ENCODE results near the gene EDIL3.

Gene EDIL3

DNA sequence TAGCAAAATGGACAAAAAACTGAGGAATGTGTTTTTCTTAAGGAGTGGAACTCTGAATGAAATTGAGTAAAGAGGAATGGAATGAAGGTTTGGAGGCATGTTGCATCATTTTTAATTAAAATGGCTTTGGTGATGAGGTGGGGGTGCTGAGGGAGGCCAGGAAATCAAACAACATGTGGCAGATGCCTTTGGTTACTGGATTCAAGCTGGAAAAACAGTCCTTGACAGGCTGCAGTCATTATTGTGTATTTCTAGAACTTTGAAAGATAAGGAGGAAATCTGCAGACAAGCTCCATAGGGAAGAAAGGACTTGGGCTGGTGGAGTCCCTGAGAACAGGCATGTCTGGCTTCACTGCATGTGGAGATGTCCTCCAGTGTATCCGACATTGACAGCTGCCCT, 460.5 kb downstream of the EDIL3 start:
- no CpG with 5 or more reads among the region's 1 CpG for WGBS (ENCODE audit: extremely low coverage, insufficient coverage, low lambda C conversion rate)
- H3K4me3 ChIP-seq (ENCODE audit: low read length): no peak overlapping the region
- no peaks in the 10 kb centered on the region for H3K36me3 ChIP-seq (ENCODE audit: control insufficient read depth, insufficient read depth, low read length)
- peak overlapping the region; percentile 68 for H2BK120ac ChIP-seq (ENCODE audit: low read depth, low read length)
- peak; percentile 92 for DNase-seq
- H3K56ac ChIP-seq (ENCODE audit: low read length): no peak overlapping the region
- no peak overlapping the region for H3K4ac ChIP-seq (ENCODE audit: low read depth, low read length)
- H3K79me2 ChIP-seq (ENCODE audit: control insufficient read depth, insufficient read depth, low read length): no peaks in the 10 kb centered on the region
- H3K79me1 ChIP-seq (ENCODE audit: low read length): no peaks in the 10 kb centered on the region
- H4K5ac ChIP-seq (ENCODE audit: low read length): no peak overlapping the region
- no peak overlapping the region for H3K4me2 ChIP-seq (ENCODE audit: low read length)
- peaks cover 11% of the 10 kb centered on the region for H3K4me1 ChIP-seq (ENCODE audit: control insufficient read depth, low read depth, low read length)
- no peak overlapping the region for H4K8ac ChIP-seq (ENCODE audit: low read depth, low read length)
- no peak overlapping the region for H3K23ac ChIP-seq (ENCODE audit: low read length)
- no peak overlapping the region for H3K9ac ChIP-seq (ENCODE audit: low read length)
- no peak overlapping the region for H3K27ac ChIP-seq (ENCODE audit: low read depth, low read length)
- no peak overlapping the region for H2BK15ac ChIP-seq (replicated peaks; ENCODE audit: low read depth)
- peak overlapping the region; percentile 53 for H3K18ac ChIP-seq (ENCODE audit: low read length)
- no peaks in the 10 kb centered on the region for H3K27me3 ChIP-seq (ENCODE audit: insufficient read depth, low read length, poor library complexity)
- H2AK5ac ChIP-seq (ENCODE audit: low read length): no peak overlapping the region
- peak overlapping the region; percentile 86 for H2BK5ac ChIP-seq (ENCODE audit: low read length)

DNA sequence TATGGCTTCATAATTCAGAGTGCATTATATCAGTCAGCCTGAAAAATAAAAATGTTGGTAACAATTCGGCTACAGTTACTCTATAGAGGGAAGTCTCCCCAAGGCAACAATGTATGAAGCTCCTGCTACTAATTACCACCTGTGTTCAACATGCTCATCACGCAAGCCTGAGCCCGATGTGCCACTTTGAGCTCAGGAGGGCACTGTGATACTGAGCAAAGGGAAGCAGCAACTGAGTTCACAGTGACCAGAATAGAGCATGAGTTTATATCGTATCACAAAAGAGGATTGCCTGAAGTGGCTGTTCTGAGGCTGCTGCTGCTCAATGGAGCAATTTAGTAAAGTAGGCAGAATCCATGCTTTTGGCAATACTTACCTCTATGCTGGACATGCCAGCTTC, 462.0 kb downstream of the EDIL3 start:
- H3K4me1 ChIP-seq (ENCODE audit: control insufficient read depth, low read depth, low read length): peaks cover 11% of the 10 kb centered on the region
- WGBS (ENCODE audit: extremely low coverage, insufficient coverage, low lambda C conversion rate): no CpG with 5 or more reads among the region's 4 CpGs

GRCh38 chr5:83921666-83922193, 462.9 kb downstream of the EDIL3 start:
- no CpG with 5 or more reads among the region's 5 CpGs for WGBS (ENCODE audit: extremely low coverage, insufficient coverage, low lambda C conversion rate)
- no peaks in the 10 kb centered on the region for H3K36me3 ChIP-seq (ENCODE audit: control insufficient read depth, insufficient read depth, low read length)

More for the DNA sequence above, 462.0 kb downstream of the EDIL3 start:
- DNase-seq: no peak
- no peak overlapping the region for H3K4me3 ChIP-seq (ENCODE audit: low read length)
- H3K27me3 ChIP-seq (ENCODE audit: insufficient read depth, low read length, poor library complexity): no peaks in the 10 kb centered on the region
- no peak overlapping the region for H2BK120ac ChIP-seq (ENCODE audit: low read depth, low read length)
- H3K9ac ChIP-seq (ENCODE audit: low read length): no peak overlapping the region
- H2BK15ac ChIP-seq (replicated peaks; ENCODE audit: low read depth): no peak overlapping the region
- no peak overlapping the region for H2BK5ac ChIP-seq (ENCODE audit: low read length)
- H4K8ac ChIP-seq (ENCODE audit: low read depth, low read length): no peak overlapping the region
- H3K4ac ChIP-seq (ENCODE audit: low read depth, low read length): no peak overlapping the region
- no peaks in the 10 kb centered on the region for H3K36me3 ChIP-seq (ENCODE audit: control insufficient read depth, insufficient read depth, low read length)
- no peak overlapping the region for H3K56ac ChIP-seq (ENCODE audit: low read length)
- no peak overlapping the region for H2AK5ac ChIP-seq (ENCODE audit: low read length)
- no peaks in the 10 kb centered on the region for H3K79me1 ChIP-seq (ENCODE audit: low read length)
- no peak overlapping the region for H3K18ac ChIP-seq (ENCODE audit: low read length)
- no peak overlapping the region for H3K27ac ChIP-seq (ENCODE audit: low read depth, low read length)
- H3K23ac ChIP-seq (ENCODE audit: low read length): no peak overlapping the region
- H4K5ac ChIP-seq (ENCODE audit: low read length): no peak overlapping the region
- no peaks in the 10 kb centered on the region for H3K79me2 ChIP-seq (ENCODE audit: control insufficient read depth, insufficient read depth, low read length)
- H3K4me2 ChIP-seq (ENCODE audit: low read length): no peak overlapping the region

DNA sequence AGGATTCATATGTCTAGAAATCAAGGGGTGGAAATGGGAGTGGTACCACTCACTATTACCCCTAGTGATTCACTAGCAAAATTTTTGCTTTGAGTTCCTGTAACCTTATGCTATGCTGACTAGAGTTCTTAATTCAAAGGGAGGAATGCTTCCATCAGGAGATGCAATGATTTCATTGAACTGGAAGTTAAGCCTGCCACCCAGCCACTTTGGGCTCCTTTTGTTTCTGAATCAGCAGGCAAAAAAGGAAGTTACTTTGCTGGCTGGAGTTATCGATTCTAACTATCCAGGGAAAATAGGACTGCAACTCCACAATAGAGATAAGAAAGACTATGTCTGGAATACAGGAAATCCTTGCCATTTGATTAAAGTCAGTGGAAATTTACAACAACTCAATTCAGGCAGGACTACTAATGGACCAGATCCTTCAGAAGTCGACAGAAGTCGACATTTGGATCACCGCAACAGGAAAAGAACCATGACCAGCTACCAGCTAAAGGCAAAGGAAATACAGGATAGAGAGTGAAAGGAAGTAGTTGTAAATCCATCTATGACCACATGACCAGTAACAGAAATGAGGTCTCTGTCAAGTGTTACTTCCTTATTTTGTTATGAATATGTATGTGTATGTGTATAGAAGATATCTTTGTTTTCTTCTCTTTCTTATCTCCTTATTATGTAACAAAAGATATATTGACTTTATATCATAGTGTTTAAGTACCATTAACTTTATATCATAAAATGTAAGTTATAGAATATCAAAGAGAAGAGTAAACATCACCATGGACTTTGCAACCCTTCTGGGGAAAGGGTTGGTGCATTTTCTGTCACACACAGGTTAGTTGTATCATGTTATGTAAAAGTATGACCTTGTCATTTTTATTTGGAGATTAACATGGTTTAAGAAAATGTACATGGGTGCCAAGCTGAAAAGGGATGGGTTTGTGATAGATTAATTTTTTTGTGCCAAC, 465.3 kb downstream of the EDIL3 start:
- Histone ChIP-seq H3K4me2 (ENCODE audit: low read length) (no peak overlapping the region), H3K18ac (ENCODE audit: low read length) (peak overlapping the region; percentile 39), H2AK5ac (ENCODE audit: low read length) (no peak overlapping the region), H2BK15ac (replicated peaks; ENCODE audit: low read depth) (peak overlapping the region; percentile 85), H3K27ac (ENCODE audit: low read depth, low read length) (peak overlapping the region; percentile 17), H3K4me1 (ENCODE audit: control insufficient read depth, low read depth, low read length) (no peaks in the 10 kb centered on the region), H3K4ac (ENCODE audit: low read depth, low read length) (no peak overlapping the region), H3K27me3 (ENCODE audit: insufficient read depth, low read length, poor library complexity) (no peaks in the 10 kb centered on the region), H3K56ac (ENCODE audit: low read length) (no peak overlapping the region), H4K5ac (ENCODE audit: low read length) (no peak overlapping the region), H3K4me3 (ENCODE audit: low read length) (no peak overlapping the region), H2BK5ac (ENCODE audit: low read length) (no peak overlapping the region), H3K9ac (ENCODE audit: low read length) (no peak overlapping the region), H3K23ac (ENCODE audit: low read length) (no peak overlapping the region), H3K79me2 (ENCODE audit: control insufficient read depth, insufficient read depth, low read length) (no peaks in the 10 kb centered on the region), H3K79me1 (ENCODE audit: low read length) (no peaks in the 10 kb centered on the region), H4K8ac (ENCODE audit: low read depth, low read length) (peak overlapping the region; percentile 81), H3K36me3 (ENCODE audit: control insufficient read depth, insufficient read depth, low read length) (no peaks in the 10 kb centered on the region), H2BK120ac (ENCODE audit: low read depth, low read length) (peak overlapping the region; percentile 9)
- no CpG with 5 or more reads among the region's 4 CpGs for WGBS (ENCODE audit: extremely low coverage, insufficient coverage, low lambda C conversion rate)
- DNase-seq: no peak

More at GRCh38 chr5:83921666-83922193, 462.9 kb downstream of the EDIL3 start:
- peaks cover 10% of the 10 kb centered on the region for H3K4me1 ChIP-seq (ENCODE audit: control insufficient read depth, low read depth, low read length)
- no peaks in the 10 kb centered on the region for H3K79me2 ChIP-seq (ENCODE audit: control insufficient read depth, insufficient read depth, low read length)
- no peak overlapping the region for H2BK15ac ChIP-seq (replicated peaks; ENCODE audit: low read depth)
- H4K5ac ChIP-seq (ENCODE audit: low read length): no peak overlapping the region
- H3K23ac ChIP-seq (ENCODE audit: low read length): no peak overlapping the region
- H3K56ac ChIP-seq (ENCODE audit: low read length): no peak overlapping the region
- H3K27ac ChIP-seq (ENCODE audit: low read depth, low read length): no peak overlapping the region
- H2BK120ac ChIP-seq (ENCODE audit: low read depth, low read length): no peak overlapping the region
- H3K27me3 ChIP-seq (ENCODE audit: insufficient read depth, low read length, poor library complexity): no peaks in the 10 kb centered on the region
- H2BK5ac ChIP-seq (ENCODE audit: low read length): no peak overlapping the region
- no peak for DNase-seq
- no peaks in the 10 kb centered on the region for H3K79me1 ChIP-seq (ENCODE audit: low read length)
- H3K18ac ChIP-seq (ENCODE audit: low read length): peak overlapping the region; percentile 23
- no peak overlapping the region for H3K4me3 ChIP-seq (ENCODE audit: low read length)
- H3K4ac ChIP-seq (ENCODE audit: low read depth, low read length): no peak overlapping the region
- peak overlapping the region; percentile 42 for H4K8ac ChIP-seq (ENCODE audit: low read depth, low read length)
- no peak overlapping the region for H3K4me2 ChIP-seq (ENCODE audit: low read length)
- no peak overlapping the region for H3K9ac ChIP-seq (ENCODE audit: low read length)
- no peak overlapping the region for H2AK5ac ChIP-seq (ENCODE audit: low read length)

DNA sequence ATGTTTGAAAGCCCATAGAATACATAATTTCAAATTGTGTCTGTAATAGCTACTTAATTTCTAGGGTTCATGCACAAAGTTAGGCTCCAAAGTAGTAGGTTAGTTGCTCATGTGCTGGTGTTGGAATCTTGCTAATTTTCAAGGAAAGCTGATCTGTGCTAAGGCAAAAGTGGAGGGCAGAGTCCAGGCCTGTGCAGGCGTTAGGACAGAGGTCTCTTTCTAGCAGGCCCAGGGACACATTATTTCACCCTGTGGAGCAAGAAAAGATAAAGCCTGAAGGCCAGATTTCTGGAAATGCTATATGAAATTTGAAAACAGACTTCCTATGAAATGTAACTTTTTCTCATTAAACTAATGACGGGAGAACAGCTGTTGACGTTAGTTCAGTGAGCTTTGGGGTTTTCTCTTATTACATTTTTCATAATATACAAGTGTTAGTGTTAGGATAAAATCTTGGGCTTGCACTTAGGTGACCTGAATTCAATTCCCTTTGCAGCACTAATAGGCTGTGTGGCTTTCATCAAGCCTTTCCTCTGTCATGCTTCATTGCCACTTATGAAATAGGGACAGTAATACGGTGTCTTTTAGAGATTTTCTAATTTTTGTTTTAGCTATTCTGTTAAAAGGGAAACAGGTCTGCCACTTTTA, 467.3 kb downstream of the EDIL3 start:
- Histone ChIP-seq H3K79me1 (ENCODE audit: low read length) (no peaks in the 10 kb centered on the region), H2AK5ac (ENCODE audit: low read length) (no peak overlapping the region), H3K4me1 (ENCODE audit: control insufficient read depth, low read depth, low read length) (no peaks in the 10 kb centered on the region), H3K27me3 (ENCODE audit: insufficient read depth, low read length, poor library complexity) (no peaks in the 10 kb centered on the region), H3K23ac (ENCODE audit: low read length) (no peak overlapping the region), H4K8ac (ENCODE audit: low read depth, low read length) (no peak overlapping the region), H3K18ac (ENCODE audit: low read length) (peak overlapping the region; percentile 80), H3K27ac (ENCODE audit: low read depth, low read length) (no peak overlapping the region), H3K4me3 (ENCODE audit: low read length) (no peak overlapping the region), H3K36me3 (ENCODE audit: control insufficient read depth, insufficient read depth, low read length) (no peaks in the 10 kb centered on the region), H2BK5ac (ENCODE audit: low read length) (no peak overlapping the region), H3K9ac (ENCODE audit: low read length) (no peak overlapping the region), H3K56ac (ENCODE audit: low read length) (no peak overlapping the region), H2BK15ac (replicated peaks; ENCODE audit: low read depth) (no peak overlapping the region), H3K4ac (ENCODE audit: low read depth, low read length) (no peak overlapping the region), H3K79me2 (ENCODE audit: control insufficient read depth, insufficient read depth, low read length) (no peaks in the 10 kb centered on the region), H4K5ac (ENCODE audit: low read length) (no peak overlapping the region), H3K4me2 (ENCODE audit: low read length) (no peak overlapping the region), H2BK120ac (ENCODE audit: low read depth, low read length) (peak overlapping the region; percentile 61)
- no peak for DNase-seq
- WGBS (ENCODE audit: extremely low coverage, insufficient coverage, low lambda C conversion rate): no CpG with 5 or more reads among the region's 4 CpGs

Data from mesendoderm (in vitro differentiated cells).